ENCODE data around the gene ANKRD66.

- TF ChIP-seq CTCF (IDR thresholded peaks at IDR 0.05) = no peak
- TF ChIP-seq EP300 (IDR thresholded peaks at IDR 0.05) = no peak
Measured at GRCh38 chr6:46756469-46757213, 9.9 kb downstream of the ANKRD66 start.
